ENCODE data around the gene TSTD2. TPM values are rescaled to one million over a fixed set of nuclear protein-coding genes. Genes with fewer than 3 reads are reported as not detected.

Gene TSTD2
- total RNA-seq, 2 experiments from 2014 or later: 11.1 to 12.4 TPM

DNA sequence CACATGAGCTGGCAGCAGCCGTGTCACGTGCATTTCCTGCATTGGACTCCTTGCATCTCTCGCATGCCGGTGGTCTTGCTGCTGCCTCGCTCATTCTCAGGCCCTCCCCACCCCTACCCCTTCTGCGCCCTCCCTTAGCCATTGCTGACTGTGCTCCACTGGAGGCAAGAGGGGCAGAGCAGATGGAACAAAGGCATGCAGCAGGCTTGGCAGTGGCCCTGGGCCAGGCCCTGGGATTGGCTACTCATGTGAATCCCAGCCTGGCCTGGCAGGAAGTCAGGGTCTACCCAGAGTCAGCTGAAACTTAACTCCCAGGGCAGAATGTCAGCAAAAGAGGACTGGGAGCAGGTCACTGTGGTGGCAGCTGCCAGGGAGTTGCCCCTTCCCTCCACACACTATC is 62.3 kb downstream of the TSTD2 start:
- no peak overlapping the region for H3K27ac Mint-ChIP-seq
- H3K4me3 Mint-ChIP-seq: no peak overlapping the region
- H3K9me3 Mint-ChIP-seq: no peaks in the 10 kb centered on the region
- H3K4me1 Mint-ChIP-seq (ENCODE audit: low read depth): peaks cover 16% of the 10 kb centered on the region
- CTCF ChIA-PET: interaction anchor here (1.1 kb wide), 1 partner anchor 28 kb away, joined by 4 read pairs; no protein-coding TSS in a partner anchor
- no peaks in the 10 kb centered on the region for H3K27me3 Mint-ChIP-seq (ENCODE audit: low read depth)
- no peaks in the 10 kb centered on the region for H3K36me3 Mint-ChIP-seq (ENCODE audit: low read depth)
- intact Hi-C loops (cut with micrococcal nuclease): loop anchor here (10.0 kb wide), 1 partner anchor 1216 kb away; no protein-coding TSS in a partner anchor
- no peak for DNase-seq

DNA sequence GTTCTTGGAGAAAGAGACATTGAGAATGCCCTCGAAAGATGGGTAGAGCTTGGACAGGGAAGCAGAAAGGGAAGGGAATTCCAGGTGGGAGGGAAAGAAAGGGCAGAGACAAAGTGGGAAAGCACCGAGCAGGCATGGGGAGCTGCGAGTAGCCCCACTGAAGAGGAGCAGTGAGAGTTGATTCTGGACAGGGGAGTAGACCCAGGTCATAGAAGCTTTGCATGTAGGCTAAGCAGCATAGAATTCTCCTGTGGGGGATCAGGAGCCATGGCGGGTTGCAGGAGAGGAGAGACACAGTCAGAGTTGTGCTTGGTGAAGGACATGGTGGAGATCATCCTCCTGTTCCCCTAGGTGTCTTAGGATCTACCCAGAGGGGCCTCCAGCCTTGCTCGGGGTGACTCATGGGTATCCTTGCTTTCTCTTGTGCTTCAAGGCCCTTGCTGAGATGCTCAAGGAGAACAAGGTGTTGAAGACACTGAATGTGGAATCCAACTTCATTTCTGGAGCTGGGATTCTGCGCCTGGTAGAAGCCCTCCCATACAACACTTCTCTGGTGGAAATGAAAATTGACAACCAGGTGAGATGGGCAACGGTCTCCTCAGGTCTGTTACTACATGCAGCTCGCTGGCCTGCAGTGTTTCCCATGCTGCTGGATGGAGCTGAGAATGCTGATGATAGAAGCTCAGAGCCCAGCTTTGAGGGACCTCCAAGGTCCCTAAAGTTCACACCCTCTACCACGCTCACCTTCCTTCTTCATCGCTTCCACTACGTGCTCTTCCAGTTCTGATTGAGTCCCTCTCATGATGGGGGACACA is 64.5 kb downstream of the TSTD2 start:
- peaks cover 3% of the 10 kb centered on the region for H3K4me1 Mint-ChIP-seq (ENCODE audit: low read depth)
- no peak overlapping the region for H3K27ac Mint-ChIP-seq
- H3K9me3 Mint-ChIP-seq: no peaks in the 10 kb centered on the region
- H3K36me3 Mint-ChIP-seq (ENCODE audit: low read depth): no peaks in the 10 kb centered on the region
- CTCF ChIA-PET: interaction anchor here (1.2 to 1.3 kb wide), 3 partner anchors 11 to 47 kb away, joined by 3 to 6 read pairs (median 3); no protein-coding TSS in a partner anchor
- no peak for DNase-seq
- H3K4me3 Mint-ChIP-seq: no peak overlapping the region
- no peaks in the 10 kb centered on the region for H3K27me3 Mint-ChIP-seq (ENCODE audit: low read depth)
- intact Hi-C loops (cut with micrococcal nuclease): no loop called here

DNA sequence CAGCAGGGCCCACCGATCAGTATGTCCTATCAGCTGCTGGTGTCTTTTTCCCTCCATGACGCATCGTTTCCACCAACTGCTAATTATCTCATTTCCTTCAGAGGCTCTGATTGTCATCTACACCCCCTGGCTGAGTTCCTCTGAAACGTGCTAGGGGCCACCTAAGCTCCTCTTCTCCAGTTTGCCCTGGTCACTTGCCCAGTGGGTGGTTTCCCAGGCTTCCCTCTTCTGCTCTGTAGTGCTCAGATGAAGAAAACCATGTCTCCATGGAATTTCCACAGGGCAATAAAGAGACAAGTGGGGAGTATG is 65.3 kb downstream of the TSTD2 start:
- CTCF ChIA-PET: interaction anchor here (1.3 kb wide), 2 partner anchors 31 kb away, joined by 4 to 6 read pairs; no protein-coding TSS in a partner anchor

DNA sequence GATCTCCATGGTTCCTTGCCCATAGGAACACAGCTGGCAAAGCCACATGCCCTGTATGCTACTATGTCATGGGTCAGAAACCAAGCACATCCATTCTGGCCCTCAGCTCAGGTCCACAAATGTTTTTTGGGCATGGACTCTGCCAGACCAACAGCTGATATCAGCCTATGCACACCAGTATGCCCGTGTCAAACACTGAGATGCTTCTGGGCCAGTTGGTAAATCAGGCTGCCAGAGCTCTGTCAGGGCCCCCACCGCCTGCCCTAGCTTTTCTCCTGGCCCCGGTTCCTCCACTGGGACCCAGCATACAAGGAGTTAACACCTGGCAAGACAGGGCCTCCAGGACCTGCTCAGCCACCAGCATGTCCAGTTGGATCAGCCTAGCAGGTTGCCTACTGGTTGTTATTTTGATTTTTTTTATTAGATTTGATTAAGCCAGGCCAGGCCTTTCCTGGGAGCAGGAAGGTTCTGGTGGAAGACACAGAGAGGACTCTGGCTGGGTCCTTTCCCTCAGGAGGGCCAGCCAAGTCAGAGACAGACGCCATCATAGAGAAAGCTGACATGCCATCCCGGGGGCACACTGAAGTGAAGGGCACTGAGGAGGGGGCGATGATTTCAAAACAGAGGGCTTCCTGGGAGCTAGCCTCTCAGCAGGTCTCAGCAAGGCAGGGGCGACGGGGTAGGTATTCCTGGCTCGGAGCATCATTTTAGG is 65.8 kb downstream of the TSTD2 start:
- CTCF ChIA-PET: interaction anchor here (1.3 kb wide), 1 partner anchor 31 kb away, joined by 4 read pairs; no protein-coding TSS in a partner anchor
- Mint-ChIP-seq H3K9me3 (no peaks in the 10 kb centered on the region), H3K4me1 (ENCODE audit: low read depth) (no peaks in the 10 kb centered on the region), H3K27me3 (ENCODE audit: low read depth) (no peaks in the 10 kb centered on the region), H3K27ac (no peak overlapping the region), H3K4me3 (no peak overlapping the region), H3K36me3 (ENCODE audit: low read depth) (no peaks in the 10 kb centered on the region)
- intact Hi-C loops (cut with micrococcal nuclease): no loop called here
- no peak for DNase-seq

More for the DNA sequence above, 65.3 kb downstream of the TSTD2 start:
- no peak overlapping the region for H3K27ac Mint-ChIP-seq
- intact Hi-C loops (cut with micrococcal nuclease): no loop called here
- H3K4me1 Mint-ChIP-seq (ENCODE audit: low read depth): no peaks in the 10 kb centered on the region
- H3K9me3 Mint-ChIP-seq: no peaks in the 10 kb centered on the region
- no peaks in the 10 kb centered on the region for H3K27me3 Mint-ChIP-seq (ENCODE audit: low read depth)
- H3K4me3 Mint-ChIP-seq: no peak overlapping the region
- no peak for DNase-seq
- no peaks in the 10 kb centered on the region for H3K36me3 Mint-ChIP-seq (ENCODE audit: low read depth)

DNA sequence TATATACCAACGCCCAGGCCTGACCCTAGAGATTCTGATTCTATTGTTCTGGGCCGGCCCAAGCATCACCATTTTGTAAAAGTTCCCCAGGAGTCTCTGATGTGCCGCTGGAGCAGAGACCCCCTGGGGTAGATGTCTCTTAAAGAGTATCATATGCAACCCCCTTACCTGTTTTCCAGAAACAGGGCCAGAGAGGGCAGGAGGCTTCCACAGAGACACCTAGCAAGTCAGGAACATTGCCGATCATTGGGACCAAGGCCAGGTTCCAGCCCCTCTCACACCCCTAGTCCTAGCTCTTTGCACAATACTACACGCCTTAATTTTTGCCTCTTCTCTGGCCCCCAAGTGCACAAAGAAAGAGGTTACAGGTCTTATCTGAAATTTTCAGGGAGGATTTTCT is 67.9 kb downstream of the TSTD2 start:
- CTCF ChIA-PET: no interaction called here
- Mint-ChIP-seq H3K9me3 (no peaks in the 10 kb centered on the region), H3K4me1 (ENCODE audit: low read depth) (no peaks in the 10 kb centered on the region), H3K27me3 (ENCODE audit: low read depth) (no peaks in the 10 kb centered on the region), H3K36me3 (ENCODE audit: low read depth) (no peaks in the 10 kb centered on the region), H3K27ac (no peak overlapping the region), H3K4me3 (no peak overlapping the region)
- intact Hi-C loops (cut with micrococcal nuclease): no loop called here
- no peak for DNase-seq

DNA sequence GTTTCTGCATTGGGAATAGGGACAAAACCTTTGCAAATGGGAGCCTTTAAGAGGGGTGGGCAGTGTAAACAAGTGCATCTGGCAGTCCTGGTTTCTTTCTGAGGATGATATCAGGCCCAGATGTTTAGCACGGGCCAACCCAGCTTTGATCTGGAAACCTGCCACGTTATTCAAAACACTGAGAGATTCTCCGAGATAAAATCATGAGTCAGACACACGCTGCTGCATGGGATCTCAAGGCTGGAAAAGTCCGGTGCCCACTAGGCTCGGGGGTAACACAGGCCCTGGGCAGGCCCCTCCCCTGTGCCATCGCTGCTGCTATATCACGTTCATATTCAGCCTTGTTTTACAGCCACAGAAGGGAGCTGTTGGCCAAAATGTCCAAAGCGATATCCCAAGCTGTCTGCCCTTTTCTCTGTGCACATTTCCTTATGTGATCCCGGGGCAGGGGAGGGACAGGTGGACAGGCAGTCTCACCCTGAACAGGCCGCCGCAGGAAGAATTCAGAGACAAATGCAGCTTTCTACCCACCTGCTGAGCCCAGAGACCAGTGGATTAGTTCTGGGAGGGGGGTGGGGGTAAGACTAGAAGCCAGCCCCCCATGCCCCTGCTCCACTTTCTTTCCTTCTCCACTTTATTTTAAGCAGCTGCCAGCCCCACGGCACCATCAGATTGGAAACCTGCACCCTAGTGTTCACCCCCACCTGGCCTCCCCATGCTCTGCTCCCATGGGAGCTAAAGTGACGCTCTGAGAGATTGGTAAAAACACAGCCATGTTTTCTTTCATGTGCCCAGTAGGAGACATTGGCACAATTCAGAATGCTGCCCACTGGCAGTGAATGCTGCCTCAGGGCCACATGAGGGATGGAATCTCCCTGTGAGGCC is 68.6 kb downstream of the TSTD2 start:
- H3K27ac Mint-ChIP-seq: no peak overlapping the region
- no peak overlapping the region for H3K4me3 Mint-ChIP-seq
- intact Hi-C loops (cut with micrococcal nuclease): no loop called here
- no peaks in the 10 kb centered on the region for H3K36me3 Mint-ChIP-seq (ENCODE audit: low read depth)
- peaks cover 2% of the 10 kb centered on the region for H3K4me1 Mint-ChIP-seq (ENCODE audit: low read depth)
- no peak for DNase-seq
- CTCF ChIA-PET: no interaction called here
- H3K9me3 Mint-ChIP-seq: no peaks in the 10 kb centered on the region
- H3K27me3 Mint-ChIP-seq (ENCODE audit: low read depth): peaks cover 5% of the 10 kb centered on the region

DNA sequence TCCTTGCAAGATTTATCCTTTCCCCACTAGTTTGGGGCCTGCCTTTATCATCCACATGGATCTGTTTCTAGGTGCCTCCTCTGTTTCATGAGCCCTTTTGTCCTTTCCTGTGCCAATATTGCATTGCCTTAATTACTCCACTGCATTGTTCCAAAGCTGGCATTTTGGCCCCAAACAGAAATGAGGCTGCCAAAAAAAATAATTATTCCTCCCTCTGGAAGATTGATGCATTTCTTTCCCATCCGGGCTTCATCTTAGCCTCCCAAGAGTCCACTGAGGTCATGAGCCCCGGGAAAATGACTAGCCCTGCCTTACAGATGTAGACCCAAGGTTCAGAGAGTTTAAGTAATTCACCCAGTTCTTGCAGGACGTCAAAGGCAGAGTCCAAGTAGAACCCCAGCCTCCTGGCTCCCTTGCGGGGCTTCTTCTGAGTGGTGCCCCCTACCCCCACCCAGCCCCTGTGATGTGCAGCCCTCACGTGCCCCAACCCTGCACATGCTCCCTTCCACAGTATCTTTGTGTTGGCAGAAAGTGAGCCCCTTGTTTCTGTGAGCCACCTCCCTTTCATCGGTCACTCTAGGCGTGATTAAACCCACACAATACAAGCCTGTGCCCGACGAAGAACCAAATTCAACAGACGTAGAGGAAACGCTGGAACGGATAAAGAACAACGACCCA is 69.6 kb downstream of the TSTD2 start:
- intact Hi-C loops (cut with micrococcal nuclease): no loop called here
- H3K4me1 Mint-ChIP-seq (ENCODE audit: low read depth): peaks cover 8% of the 10 kb centered on the region
- H3K27ac Mint-ChIP-seq: no peak overlapping the region
- no peaks in the 10 kb centered on the region for H3K36me3 Mint-ChIP-seq (ENCODE audit: low read depth)
- H3K4me3 Mint-ChIP-seq: no peak overlapping the region
- DNase-seq: no peak
- no peaks in the 10 kb centered on the region for H3K9me3 Mint-ChIP-seq
- CTCF ChIA-PET: no interaction called here
- peaks cover 5% of the 10 kb centered on the region for H3K27me3 Mint-ChIP-seq (ENCODE audit: low read depth)

DNA sequence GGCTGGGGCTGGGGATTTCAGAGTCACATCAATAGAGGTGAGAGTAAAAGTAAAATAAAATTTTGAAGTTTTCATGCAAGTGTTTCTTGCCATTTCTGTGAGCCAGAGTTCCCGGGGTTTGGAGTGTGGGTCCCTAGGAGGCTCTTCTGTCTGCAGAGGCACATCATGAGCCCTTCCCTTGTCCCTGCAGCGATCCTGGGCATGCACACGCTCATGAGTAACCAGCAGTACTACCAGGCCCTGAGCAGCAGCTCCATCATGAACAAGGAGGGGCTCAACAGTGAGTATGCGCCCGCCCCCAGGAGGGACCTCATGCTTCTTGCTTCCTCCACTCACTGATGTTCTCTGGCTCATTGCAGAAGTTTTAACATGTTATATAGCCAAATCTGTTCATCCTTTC is 70.6 kb downstream of the TSTD2 start:
- Mint-ChIP-seq H3K27me3 (ENCODE audit: low read depth) (peaks cover 9% of the 10 kb centered on the region), H3K4me3 (no peak overlapping the region), H3K9me3 (no peaks in the 10 kb centered on the region), H3K36me3 (ENCODE audit: low read depth) (no peaks in the 10 kb centered on the region), H3K27ac (no peak overlapping the region), H3K4me1 (ENCODE audit: low read depth) (peaks cover 8% of the 10 kb centered on the region)
- no peak for DNase-seq
- CTCF ChIA-PET: no interaction called here
- intact Hi-C loops (cut with micrococcal nuclease): no loop called here

DNA sequence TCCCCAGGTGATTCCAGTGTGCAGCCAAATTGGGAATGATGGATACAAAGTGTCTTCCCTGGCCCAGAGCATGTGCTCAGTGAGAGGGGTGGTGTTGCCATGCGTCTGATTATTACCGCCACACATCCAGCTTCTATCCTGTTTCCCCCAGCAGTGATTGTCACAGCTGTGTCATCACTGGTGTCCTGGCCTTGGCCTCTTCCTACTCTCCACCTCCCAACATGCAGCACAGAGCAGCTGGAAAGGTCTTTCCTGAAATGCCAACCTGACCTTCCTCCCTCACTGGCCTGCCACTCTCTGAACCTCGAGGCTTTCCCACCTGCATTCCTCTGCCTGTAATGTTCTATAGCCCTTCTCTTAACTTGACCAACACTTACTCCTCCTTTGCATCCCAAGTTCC is 71.7 kb downstream of the TSTD2 start:
- H3K4me3 Mint-ChIP-seq: no peak overlapping the region
- DNase-seq: no peak
- H3K4me1 Mint-ChIP-seq (ENCODE audit: low read depth): peaks cover 8% of the 10 kb centered on the region
- CTCF ChIA-PET: no interaction called here
- H3K27ac Mint-ChIP-seq: no peak overlapping the region
- intact Hi-C loops (cut with micrococcal nuclease): no loop called here
- no peaks in the 10 kb centered on the region for H3K36me3 Mint-ChIP-seq (ENCODE audit: low read depth)
- H3K9me3 Mint-ChIP-seq: no peaks in the 10 kb centered on the region
- H3K27me3 Mint-ChIP-seq (ENCODE audit: low read depth): peaks cover 11% of the 10 kb centered on the region

DNA sequence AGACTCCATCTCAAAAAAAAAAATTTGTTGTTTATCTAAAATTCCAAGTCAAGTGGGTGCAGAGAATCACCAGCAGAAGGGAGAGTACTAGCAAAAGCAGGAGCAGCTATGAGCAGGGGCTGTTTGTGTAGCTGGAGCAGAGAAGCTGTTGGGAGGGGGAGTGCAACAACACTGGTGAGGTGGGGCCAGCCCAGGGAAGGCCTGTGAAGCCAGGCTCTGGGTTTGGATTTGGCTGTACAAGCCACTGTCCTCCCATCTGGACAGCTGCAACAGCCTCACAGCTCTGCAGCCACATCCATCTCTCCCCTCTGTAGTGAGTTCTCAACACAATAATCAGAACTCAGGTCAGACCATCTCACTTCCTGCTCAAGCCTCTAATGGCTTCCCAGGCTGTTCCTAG is 72.3 kb downstream of the TSTD2 start:
- Mint-ChIP-seq H3K36me3 (ENCODE audit: low read depth) (no peaks in the 10 kb centered on the region), H3K27me3 (ENCODE audit: low read depth) (peaks cover 11% of the 10 kb centered on the region), H3K4me1 (ENCODE audit: low read depth) (peaks cover 8% of the 10 kb centered on the region), H3K9me3 (no peaks in the 10 kb centered on the region), H3K4me3 (no peak overlapping the region), H3K27ac (no peak overlapping the region)
- CTCF ChIA-PET: interaction anchor here (1.2 kb wide), 1 partner anchor 38 kb away, joined by 6 read pairs; no protein-coding TSS in a partner anchor
- no peak for DNase-seq
- intact Hi-C loops (cut with micrococcal nuclease): no loop called here

DNA sequence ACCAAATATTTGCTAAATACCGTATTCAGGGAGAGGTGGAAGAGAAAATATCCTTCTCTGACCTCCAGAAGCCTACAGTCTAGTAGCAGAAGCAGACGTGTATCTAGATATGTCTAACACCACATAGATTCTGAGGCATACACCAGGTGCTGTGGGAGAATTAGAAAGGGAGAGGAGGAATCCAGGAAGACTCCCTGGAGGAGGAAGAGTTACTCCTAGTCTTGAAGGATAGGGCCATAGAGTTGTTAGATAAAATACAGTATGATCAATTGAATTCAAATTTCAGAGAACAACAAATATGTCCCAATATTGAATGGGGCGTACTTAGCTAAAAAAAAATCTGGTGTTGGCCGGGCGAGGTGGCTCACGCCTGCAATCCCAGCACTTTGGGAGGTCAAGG is 73.0 kb downstream of the TSTD2 start:
- H3K27me3 Mint-ChIP-seq (ENCODE audit: low read depth): peaks cover 11% of the 10 kb centered on the region
- H3K9me3 Mint-ChIP-seq: no peaks in the 10 kb centered on the region
- peaks cover 8% of the 10 kb centered on the region for H3K4me1 Mint-ChIP-seq (ENCODE audit: low read depth)
- intact Hi-C loops (cut with micrococcal nuclease): no loop called here
- CTCF ChIA-PET: interaction anchor here (1.2 kb wide), 1 partner anchor 38 kb away, joined by 6 read pairs; no protein-coding TSS in a partner anchor
- no peak overlapping the region for H3K4me3 Mint-ChIP-seq
- DNase-seq: no peak
- H3K27ac Mint-ChIP-seq: no peak overlapping the region
- H3K36me3 Mint-ChIP-seq (ENCODE audit: low read depth): no peaks in the 10 kb centered on the region

DNA sequence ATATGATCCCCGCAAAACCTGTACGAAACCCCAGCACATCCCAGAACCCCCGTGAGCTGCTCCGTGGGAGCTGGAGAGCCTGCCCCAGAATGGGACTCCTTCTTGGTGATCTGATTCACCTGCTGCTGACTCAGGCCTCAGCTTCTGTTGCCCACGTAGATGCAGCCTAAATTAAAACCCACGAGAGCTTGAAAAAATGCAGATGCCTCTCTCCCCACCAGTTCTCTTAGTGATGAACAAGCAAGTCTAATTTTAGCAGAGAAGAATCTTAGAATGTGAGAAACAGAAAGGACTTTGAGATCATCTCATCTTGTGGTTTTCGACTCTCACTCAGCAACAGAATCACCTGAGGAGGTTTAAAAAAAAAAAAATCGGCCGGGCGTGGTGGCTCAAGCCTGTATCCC is 74.1 kb downstream of the TSTD2 start:
- CTCF ChIA-PET: interaction anchor here (0.6 to 1.7 kb wide), 2 partner anchors 40 to 141 kb away, joined by 3 to 4 read pairs; no protein-coding TSS in a partner anchor
- no peaks in the 10 kb centered on the region for H3K9me3 Mint-ChIP-seq
- peak; percentile 13 for DNase-seq
- H3K4me1 Mint-ChIP-seq (ENCODE audit: low read depth): peaks cover 8% of the 10 kb centered on the region
- H3K27ac Mint-ChIP-seq: no peak overlapping the region
- H3K36me3 Mint-ChIP-seq (ENCODE audit: low read depth): no peaks in the 10 kb centered on the region
- H3K27me3 Mint-ChIP-seq (ENCODE audit: low read depth): peaks cover 11% of the 10 kb centered on the region
- H3K4me3 Mint-ChIP-seq: no peak overlapping the region
- intact Hi-C loops (cut with micrococcal nuclease): no loop called here

Measured in activated naive CD4-positive, alpha-beta T cell treated with anti-CD3 and anti-CD28 coated beads for 36 hours (primary cell).